Transverse colon (tissue), 4 donors: ENCODE data around the gene E2F1.

ENCODE experiments used
- POLR2A ChIP-seq: fragments of 450-650 bp; IDR thresholded peaks from one replicate; pipeline ENCODE4 v1.6.1; 2016; ENCODE audit warnings: antibody characterized with exemption, mild to moderate bottlenecking, moderate library complexity
- POLR2AphosphoS5 ChIP-seq, 3 donors: sonication (generic); formaldehyde crosslinking; IDR thresholded peaks; one replicate each; pipeline ENCODE4 v1.6.1; 2016; ENCODE audit warnings: antibody characterized with exemption in 3 of 3
- TF ChIP-seq, protein P1 (sequence below), 5 experiments: fragments of 200-600 bp in 3 of 5; fragments of 450-650 bp in 2 of 5; sonication (generic) in 3 of 5; IDR thresholded peaks; 1 replicate in 2 of 5; 2 replicates in 3 of 5; pipeline ENCODE4 v1.5.1; 2016 to 2017; ENCODE audit warnings: antibody characterized with exemption in 5 of 5, inconsistent platforms in 3 of 5, mild to moderate bottlenecking in 2 of 5, moderate library complexity in 1 of 5

GRCh38 chr20:33693289-33693688 lies 7.1 kb upstream of the E2F1 start:
- TF ChIP-seq POLR2A = no peak
- TF ChIP-seq, protein P1, sequence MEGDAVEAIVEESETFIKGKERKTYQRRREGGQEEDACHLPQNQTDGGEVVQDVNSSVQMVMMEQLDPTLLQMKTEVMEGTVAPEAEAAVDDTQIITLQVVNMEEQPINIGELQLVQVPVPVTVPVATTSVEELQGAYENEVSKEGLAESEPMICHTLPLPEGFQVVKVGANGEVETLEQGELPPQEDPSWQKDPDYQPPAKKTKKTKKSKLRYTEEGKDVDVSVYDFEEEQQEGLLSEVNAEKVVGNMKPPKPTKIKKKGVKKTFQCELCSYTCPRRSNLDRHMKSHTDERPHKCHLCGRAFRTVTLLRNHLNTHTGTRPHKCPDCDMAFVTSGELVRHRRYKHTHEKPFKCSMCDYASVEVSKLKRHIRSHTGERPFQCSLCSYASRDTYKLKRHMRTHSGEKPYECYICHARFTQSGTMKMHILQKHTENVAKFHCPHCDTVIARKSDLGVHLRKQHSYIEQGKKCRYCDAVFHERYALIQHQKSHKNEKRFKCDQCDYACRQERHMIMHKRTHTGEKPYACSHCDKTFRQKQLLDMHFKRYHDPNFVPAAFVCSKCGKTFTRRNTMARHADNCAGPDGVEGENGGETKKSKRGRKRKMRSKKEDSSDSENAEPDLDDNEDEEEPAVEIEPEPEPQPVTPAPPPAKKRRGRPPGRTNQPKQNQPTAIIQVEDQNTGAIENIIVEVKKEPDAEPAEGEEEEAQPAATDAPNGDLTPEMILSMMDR (IDR thresholded peaks at IDR 0.05) = no peak
- TF ChIP-seq POLR2AphosphoS5 (IDR thresholded peaks at IDR 0.05) = no peak
